OCI-M1 (cell line): ENCODE measurements around the gene BLNK.

Source experiments
- DNase-seq: peaks from one replicate; lab custom pipeline; 2025; lab: John Stamatoyannopoulos, UW

The BLNK gene

GRCh38 chr10:96288151-96288621, 16.8 kb upstream of the BLNK start:
- DNase-seq, result no peak

GRCh38 chr10:96287392-96288105, 16.2 kb upstream of the BLNK start:
- peak; percentile 19 for DNase-seq

- DNase-seq, result no peak
Observed at GRCh38 chr10:96285331-96285752, 14.0 kb upstream of the BLNK start.

DNA sequence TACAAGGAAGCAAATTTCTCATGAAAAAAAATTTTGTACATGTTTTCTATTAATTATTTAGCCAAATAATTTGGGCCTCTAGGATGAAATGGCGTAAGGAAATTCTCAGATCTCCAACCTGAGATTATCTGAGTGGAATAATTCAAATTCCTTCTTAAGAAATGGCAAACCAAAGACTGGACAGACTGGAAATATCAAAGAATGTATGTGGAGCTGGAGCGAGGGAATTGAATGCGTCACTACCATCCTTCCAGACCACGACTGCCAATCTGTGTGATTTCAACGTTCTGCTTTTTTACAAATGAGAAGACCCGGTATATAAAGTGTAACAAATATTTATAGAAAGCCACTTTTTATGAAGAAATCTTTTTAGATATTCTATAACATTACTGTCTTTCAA, 12.4 kb upstream of the BLNK start:
- DNase-seq, result no peak

GRCh38 chr10:96283351-96283750, 12.0 kb upstream of the BLNK start:
- DNase-seq, result no peak

DNA sequence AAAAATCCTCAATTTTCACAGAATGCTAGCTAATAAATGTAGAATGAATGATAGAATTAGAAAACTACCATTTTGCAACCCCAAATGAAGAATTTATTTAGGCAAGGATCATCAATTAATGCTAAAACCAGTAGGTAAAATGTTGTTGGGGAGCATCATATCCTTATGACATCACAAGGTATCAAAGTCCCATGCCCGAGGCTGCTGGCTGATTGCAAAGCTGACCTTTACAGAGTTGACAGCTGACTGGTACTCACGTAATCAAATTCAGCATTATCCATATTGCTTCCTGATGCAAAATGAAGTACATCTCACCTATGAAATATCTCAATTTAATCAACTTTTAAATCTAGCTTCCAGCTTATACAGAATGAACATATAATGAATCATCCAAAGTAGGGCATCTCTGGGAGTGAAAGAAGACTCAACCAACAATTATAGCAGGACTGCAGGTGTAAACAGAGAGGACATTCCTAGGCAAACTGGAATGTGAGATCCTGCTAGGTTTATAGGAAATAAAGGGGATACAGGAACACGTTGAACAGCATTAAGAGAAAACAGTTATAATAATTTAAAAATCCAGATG, 10.2 kb upstream of the BLNK start:
- DNase-seq, result no peak

DNA sequence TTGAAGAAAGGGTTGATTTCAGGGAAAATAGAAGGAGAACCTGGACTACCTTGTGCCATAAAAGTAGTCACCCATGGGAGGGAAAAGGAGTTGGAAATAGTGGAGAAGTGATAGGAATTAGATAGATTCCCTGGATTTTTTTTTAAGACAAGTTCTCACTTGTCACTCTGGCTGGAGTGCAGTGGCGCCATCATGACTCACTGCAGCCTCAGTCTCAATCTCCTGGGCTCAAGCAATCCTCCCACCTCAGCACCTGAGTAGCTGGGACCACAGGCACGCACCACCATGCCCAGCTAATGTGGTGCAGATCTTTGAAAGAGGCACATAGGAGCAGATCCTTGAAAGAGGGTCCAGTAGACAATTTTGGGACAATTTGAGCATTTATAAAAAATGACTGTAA, 9.5 kb upstream of the BLNK start:
- DNase-seq, result no peak

GRCh38 chr10:96279191-96279641, 7.8 kb upstream of the BLNK start:
- DNase-seq, result peak; percentile 5

DNA sequence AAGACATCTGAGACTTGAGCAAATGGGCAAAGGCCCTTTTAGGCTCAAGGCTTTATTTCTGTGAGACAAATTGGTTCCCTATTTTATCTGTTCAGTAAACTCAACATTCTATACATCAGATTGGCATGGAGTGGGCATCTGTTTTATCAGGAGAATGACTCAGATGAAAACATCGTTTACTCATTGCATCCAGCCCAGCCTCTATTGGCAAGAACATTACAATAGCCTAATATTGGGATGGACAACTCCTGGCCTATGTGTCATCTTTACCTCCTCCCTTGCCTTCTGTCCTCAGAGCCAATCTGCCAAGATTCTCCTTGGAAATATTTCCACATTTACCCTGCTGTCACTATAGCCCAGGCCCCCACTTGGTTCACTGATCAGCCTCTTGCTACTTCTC, 5.5 kb upstream of the BLNK start:
- no peak for DNase-seq

DNA sequence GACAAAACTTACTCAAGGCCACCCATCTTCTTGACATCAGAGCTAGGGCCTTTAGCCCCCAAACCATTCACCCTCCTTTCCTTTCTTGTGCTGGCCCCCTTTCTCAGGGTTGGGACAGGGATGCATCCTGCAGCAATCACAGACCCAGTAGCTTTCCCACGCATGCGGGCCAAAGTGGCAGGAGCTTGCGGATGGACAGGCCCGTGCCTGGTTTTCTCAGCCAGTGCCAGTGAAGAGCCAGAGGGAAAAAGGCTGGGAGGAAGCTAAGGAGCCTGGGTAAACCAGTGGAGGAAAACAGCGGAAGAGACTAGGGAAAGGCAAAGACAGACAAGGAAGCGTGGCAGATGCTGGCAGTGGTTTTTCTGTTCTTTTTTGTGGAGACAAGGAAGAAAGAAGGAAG, 5.1 kb upstream of the BLNK start:
- DNase-seq, result no peak

DNA sequence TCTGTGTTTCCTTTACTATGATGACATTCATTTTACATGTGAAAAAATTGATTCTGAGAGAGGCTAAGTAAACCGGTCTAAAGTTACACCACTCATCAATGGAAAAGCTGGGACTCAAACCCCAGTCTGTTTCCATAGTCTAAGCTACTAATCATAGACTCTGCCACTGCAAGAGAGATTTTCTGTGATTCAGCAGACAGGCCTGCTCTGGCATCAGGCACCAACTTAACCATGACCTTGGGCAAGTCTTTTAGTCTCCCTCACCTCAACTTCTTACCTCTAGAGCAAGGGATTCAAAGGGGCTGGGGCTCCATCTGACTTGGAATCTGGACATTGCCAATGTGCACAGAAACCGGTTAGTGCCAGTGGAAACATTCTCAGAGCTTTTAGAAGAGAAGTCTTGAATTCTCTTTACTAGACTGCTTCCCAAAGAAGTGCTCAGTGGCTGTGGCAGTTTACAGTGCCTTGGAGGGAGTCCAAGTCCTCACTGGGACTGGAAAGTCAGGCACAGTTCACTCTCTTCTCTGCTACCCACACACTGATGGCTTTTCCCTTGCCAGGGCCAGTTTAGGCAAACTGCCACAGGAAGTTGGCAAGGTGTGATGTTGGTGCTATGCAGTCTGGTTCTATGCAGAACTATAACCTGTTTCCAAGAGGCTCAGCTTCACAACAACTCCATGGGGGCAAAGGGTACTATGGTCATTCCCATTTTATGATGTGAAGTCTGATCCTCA, 4.5 kb upstream of the BLNK start:
- no peak for DNase-seq

DNA sequence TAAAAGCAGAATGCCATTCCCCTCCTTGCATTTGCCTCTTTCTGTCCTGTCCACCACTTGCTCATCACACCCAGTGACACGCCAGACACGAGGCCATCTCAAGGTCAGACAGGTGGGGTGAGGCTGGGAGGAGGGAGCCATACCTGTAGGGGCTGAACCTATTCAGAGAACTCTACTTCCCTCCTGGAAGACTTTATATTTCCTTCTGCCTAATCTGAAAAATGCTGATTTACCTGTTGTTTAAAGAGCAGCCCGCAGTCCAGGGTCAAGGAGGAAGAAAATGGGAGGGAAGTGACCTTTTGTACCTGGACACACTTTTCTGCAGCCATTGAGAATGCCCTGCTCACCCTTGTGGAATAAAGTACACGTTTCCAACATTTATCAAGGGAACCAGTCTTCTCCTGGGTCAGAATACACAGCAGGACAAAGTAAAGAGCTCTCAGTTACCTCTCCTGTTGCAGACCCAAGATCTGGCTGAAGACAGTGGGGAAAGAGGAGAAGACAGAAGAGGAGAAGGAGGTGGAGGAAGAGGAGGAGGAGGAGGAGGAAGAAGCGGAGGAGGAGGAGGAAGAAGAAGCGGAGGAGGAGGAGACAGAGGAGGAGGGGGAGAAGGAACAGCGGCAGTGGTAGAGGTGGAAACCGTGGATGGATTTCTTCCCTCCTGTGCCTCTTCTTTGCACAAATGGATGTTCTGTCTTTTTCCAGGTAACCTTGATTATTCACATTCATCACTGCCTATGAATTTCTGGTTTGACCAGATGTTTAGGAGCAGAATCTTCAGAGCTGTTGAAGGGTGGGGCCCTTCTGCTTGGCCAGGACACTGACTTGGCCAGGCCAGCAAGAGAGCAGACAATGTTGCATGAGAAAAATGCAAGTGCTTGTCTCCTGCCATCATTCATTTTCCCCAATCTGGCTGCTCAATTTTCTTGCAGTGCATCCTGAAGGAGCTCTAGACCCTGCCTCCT, 1.2 kb upstream of the BLNK start:
- no peak for DNase-seq

DNA sequence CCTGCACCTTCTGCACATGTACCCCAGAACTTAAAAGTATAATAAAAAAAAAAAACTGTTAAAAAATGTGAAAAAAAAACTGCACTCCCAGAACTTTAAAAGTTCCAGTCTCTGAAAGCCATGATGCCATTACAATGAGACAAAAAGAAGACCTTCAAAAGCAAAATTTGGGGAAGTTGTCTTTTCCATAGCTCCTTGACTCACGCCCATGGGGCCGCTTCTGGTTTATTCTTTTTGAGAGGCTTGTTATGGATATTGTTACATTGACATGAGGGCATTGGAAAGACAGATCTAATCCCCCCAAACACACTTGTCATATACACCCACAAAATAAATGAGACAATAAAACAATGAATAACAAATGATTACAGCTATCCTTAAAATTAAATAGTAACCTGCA, 798 bp downstream of the BLNK start:
- no peak for DNase-seq

- DNase-seq, result no peak
Observed at GRCh38 chr10:96269438-96270300, 1.7 kb downstream of the BLNK start.

DNA sequence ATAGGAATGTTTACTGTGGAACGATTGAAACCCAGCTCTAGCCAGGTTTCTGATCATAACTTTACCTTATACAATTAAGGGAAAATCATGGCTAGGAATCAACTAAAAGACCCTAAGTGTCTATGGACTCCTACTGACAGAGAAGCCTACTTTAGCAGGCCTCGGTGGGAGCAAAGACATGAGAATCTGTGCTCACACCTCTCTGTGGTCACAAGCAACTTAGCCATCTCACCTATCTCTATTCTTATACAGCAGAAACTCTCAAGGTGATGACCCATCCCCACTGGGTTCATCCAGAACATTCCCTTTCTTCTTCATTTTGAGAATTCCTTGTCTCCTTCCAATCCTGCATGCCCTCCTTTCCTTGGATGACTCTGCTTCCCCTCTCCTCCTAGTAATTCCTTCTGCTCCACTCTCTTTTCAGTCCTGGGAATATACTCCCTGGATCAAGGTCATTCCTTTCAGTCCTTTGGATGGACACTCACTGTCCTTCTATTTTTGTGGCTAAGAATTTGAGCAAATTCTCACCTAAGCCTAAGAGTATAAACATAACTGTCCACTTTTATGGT, 2.9 kb downstream of the BLNK start:
- no peak for DNase-seq

DNA sequence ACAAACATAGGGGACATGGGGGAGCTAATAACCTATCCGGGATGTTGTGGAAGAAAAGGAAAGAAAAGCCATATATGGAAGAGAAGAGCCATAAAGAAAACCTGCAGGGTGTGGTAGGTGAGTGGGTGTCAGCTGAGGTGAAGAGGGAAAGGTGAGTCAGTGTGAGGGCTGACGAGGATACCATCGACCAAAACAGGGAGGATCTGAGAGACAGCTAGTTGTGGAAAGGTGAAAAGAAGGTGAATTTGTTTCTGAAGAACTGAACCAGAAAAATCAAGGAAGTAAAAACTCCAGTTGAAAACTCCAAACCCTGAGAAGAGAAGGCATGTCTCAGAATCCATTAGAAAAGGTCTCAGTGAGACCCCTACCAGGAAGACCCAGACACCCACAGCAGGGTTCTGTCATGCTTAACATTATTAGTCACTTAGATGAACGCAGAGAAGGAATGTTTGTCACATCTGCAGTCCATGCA, 4.1 kb downstream of the BLNK start:
- DNase-seq, result no peak

GRCh38 chr10:96266118-96266770, 5.1 kb downstream of the BLNK start:
- no peak for DNase-seq

- no peak for DNase-seq
Observed at GRCh38 chr10:96264938-96265337, 6.4 kb downstream of the BLNK start.

DNA sequence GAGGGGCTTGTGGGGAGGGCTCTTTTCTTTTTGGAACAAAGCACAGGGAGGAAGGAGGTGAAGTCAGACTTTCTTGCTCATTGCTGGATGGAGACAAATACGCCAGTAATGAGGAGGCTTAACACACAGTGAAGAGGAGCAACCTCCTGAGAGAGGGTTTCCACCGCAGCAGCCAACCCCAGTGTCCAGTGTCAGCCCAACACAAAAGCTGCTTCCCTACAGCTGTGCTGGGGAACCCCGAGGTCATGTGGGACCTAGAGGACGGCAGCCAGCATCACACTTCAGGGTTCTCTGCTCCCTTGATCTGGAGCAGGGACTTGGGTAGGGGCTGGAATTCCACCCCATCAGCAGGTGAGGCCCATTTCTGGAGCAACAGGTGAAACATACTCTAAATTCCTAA, 7.7 kb downstream of the BLNK start:
- no peak for DNase-seq

DNA sequence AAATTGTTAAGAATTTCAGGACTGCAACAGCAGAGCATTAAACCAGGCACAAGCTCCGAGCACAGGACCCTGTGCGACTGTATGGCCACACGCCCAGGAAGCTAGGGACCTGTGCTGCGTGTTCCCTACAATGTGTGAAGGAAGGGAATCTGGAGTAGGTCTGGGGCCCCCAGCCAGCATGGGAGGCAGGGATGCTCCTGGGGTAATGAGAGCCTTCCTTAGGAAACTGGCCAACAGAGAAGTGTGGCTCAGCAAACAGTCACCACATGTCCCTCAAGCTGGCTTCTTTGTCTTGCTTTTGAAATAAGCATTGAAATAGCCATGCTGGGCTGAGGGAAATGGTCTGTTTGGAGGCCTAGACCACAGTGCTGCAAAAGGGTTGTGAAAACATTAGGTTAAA, 8.2 kb downstream of the BLNK start:
- DNase-seq, result no peak
